ENCODE data around the gene BTBD19.

BTBD19 gene

GRCh38 chr1:44786138-44786840, 22.0 kb upstream of the BTBD19 start:
- peak overlapping the region; percentile 50 for H3K4me3 ChIP-seq (ENCODE audit: low read depth, low read length)
- no peak for DNase-seq (ENCODE audit: low read depth, low spot score)
- CTCF ChIA-PET: interaction anchor here (0.7 to 6.4 kb wide), 15 partner anchors 7 to 514 kb away, joined by 3 to 40 read pairs (median 6); partner anchors contain the start of genes BTBD19, HECTD3, PLK3 and RNU5D-1
- POLR2A ChIA-PET: interaction anchor here (0.8 to 1.5 kb wide), 4 partner anchors 10 to 32 kb away, joined by 4 to 7 read pairs (median 6); partner anchors contain the start of genes PLK3 and RPS8
- TF ChIP-seq CTCF (IDR thresholded peaks at IDR 0.05; ENCODE audit: insufficient read depth, low read length, missing control alignments): peak; percentile 96

GRCh38 chr1:44786841-44787426, 21.4 kb upstream of the BTBD19 start:
- CTCF ChIA-PET: interaction anchor here (0.7 to 6.4 kb wide), 11 partner anchors 9 to 513 kb away, joined by 3 to 40 read pairs (median 6); partner anchors contain the start of genes HECTD3, PLK3, RNU5D-1 and RPS8
- DNase-seq (ENCODE audit: low read depth, low spot score): no peak
- no peak overlapping the region for H3K4me3 ChIP-seq (ENCODE audit: low read depth, low read length)
- POLR2A ChIA-PET: interaction anchor here (0.8 to 1.2 kb wide), 3 partner anchors 11 to 32 kb away, joined by 4 to 7 read pairs (median 7); partner anchors contain the start of gene PLK3
- TF ChIP-seq CTCF (IDR thresholded peaks at IDR 0.05; ENCODE audit: insufficient read depth, low read length, missing control alignments): no peak

GRCh38 chr1:44787506-44787905, 20.8 kb upstream of the BTBD19 start:
- POLR2A ChIA-PET: no interaction called here
- CTCF ChIA-PET: interaction anchor here (1.0 to 6.4 kb wide), 9 partner anchors 10 to 224 kb away, joined by 3 to 40 read pairs (median 5); partner anchors contain the start of genes HECTD3, PLK3, RNU5D-1 and RPS8
- DNase-seq (ENCODE audit: low read depth, low spot score): no peak
- no peak overlapping the region for H3K4me3 ChIP-seq (ENCODE audit: low read depth, low read length)
- TF ChIP-seq CTCF (IDR thresholded peaks at IDR 0.05; ENCODE audit: insufficient read depth, low read length, missing control alignments): no peak

GRCh38 chr1:44788120-44788860, 20.0 kb upstream of the BTBD19 start, which contains the start of gene BEST4:
BEST4 (minus strand) TSS chr1:44788170; CDS start chr1:44787705, 465 bp downstream.
- POLR2A ChIA-PET: no interaction called here
- no peak for TF ChIP-seq CTCF (IDR thresholded peaks at IDR 0.05; ENCODE audit: insufficient read depth, low read length, missing control alignments)
- CTCF ChIA-PET: interaction anchor here (1.0 to 6.4 kb wide), 6 partner anchors 9 to 59 kb away, joined by 3 to 40 read pairs (median 14); partner anchors contain the start of genes PLK3, RNU5D-1 and RPS8
- no peak for DNase-seq (ENCODE audit: low read depth, low spot score)
- H3K4me3 ChIP-seq (ENCODE audit: low read depth, low read length): no peak within 1 kb of the TSS

GRCh38 chr1:44790968-44791801, 17.1 kb upstream of the BTBD19 start:
- H3K4me3 ChIP-seq (ENCODE audit: low read depth, low read length): no peak overlapping the region
- POLR2A ChIA-PET: interaction anchor here (0.6 to 1.7 kb wide), 3 partner anchors 9 to 16 kb away, joined by 3 to 13 read pairs (median 10); partner anchors contain the start of genes PLK3 and RPS8
- no peak for DNase-seq (ENCODE audit: low read depth, low spot score)
- TF ChIP-seq CTCF (IDR thresholded peaks at IDR 0.05; ENCODE audit: insufficient read depth, low read length, missing control alignments): no peak
- CTCF ChIA-PET: interaction anchor here (0.8 to 5.1 kb wide), 11 partner anchors 8 to 512 kb away, joined by 3 to 30 read pairs (median 4); partner anchors contain the start of genes HECTD3, PLK3 and RNU5D-1
